GF-D8 (cell line): ENCODE measurements around the gene SKAP2.

Source experiments
- DNase-seq: peaks from one replicate; lab custom pipeline; 2025; lab: John Stamatoyannopoulos, UW

SKAP2 gene

DNA sequence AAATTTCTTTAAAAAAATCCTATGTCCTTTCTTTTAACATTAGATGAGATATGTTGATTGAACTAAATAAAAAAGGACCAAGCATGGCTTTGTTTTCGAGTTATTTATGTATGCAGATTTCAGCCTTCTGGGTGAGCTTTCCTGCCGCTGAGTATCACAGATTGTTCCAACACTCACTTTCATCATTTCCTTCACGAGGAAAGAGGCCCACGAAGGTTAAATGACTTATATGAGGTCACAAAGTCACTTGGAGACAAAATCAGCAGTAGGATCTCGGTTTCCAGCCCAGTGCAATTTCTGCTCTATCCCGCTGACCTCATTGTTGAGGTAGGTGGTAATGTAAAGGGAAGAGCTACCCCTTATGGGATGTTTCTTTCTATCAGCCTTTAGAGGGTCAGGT is 226.8 kb downstream of the SKAP2 start:
- DNase-seq = no peak

DNA sequence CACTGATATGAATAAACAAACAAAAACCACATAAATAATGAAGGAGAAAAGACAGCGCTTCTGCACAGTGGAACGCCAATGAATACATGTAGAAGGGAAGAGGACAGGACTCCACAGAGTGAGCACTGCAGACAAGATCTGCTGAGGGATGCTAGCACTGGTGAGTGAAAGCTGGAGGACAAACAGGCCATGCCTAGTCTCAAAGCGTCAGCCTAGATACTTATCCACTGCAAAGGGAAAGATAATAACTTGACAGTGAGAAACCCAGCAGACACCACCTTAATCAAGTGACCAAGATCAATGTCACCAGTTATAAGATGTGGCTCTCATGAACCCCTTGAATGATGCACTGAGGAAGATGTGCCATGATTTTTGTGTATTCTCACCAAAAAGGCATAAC is 227.6 kb downstream of the SKAP2 start:
- no peak for DNase-seq

DNA sequence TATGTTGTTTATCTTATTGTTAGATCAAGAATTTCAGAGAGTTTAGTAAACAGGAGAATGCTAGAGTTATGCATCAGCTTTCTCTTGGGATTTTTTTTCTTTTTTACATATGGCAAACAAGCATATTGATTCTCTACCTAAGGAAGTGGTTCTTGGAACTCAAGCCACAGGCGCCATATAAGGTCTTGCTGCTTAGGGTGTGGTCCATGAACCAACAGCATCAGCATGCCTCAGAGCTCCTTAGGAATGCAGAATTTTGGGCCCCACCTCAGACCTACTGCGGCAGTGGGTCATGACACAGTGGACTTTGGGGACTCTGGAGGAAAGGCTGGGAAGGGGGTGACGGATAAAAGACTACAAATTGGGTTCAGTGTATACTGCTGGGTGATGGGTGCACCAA is 230.8 kb downstream of the SKAP2 start:
- no peak for DNase-seq

DNA sequence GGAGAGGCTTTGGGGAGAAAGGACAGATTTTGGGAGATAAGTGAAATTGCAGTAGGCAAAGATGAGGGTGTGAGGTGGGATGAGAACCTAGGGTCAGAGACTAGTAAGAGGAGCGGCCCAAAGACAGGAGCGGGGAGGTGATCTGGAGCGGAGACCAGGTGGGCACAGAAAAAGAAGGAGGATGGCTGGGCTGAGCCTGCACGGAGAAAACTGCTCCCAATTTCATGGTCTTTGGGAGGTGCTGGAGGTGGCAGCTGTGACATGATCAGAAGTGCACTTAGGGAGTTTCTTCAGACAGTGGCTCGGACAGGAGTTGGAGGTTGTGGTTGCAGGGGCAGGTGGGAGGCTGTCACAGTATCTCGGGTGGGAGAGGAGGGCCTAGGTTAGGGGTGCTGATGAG is 232.8 kb downstream of the SKAP2 start:
- DNase-seq = no peak

DNA sequence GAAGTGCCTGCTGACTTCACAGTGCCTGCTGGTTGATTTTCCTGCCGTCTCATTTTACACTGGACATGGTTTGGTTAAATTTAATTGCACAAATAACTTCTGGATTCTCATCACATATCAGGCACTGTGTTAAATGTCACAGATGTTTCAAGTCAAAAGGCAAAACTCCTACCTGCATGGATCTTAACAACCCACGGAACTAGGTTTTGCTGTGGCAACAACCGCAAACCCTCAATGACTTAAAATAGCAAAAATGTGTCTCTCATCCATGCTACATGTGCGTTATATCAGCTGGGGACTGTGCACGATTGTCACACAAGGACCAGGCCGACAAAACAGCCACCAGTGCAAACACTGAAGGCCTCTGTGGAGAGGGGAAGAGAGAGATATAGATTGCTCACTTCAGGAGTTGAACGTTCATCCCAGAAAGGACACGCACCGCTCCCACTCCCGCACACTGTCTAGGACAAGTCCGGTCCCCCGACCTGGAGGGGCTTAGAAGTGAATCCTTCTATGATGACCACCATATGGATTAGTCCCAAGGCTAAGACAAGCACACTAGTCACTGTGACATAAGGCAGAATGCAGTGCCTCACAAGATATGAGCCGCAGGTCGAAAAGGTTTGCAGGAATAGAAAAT is 233.3 kb downstream of the SKAP2 start:
- no peak for DNase-seq

DNA sequence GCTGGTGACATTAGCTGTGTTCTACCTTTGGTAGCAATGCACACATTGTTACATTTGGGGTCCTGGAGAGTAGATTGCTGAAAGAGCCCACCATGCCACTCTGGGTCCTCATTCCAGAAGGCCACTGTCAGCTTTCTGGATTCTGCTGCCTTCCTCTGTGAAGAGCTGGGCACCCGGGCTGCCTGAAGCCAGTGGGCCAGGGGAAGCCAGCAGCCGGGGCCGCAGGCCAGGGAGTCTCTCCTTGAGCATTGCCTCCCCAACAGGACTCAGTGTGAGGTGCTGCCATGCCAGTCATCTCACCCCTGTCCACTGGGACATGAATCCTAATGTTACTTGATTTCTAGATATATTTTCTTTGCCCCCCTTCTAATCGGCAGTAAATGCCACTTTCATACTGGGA is 234.0 kb downstream of the SKAP2 start:
- DNase-seq = no peak

DNA sequence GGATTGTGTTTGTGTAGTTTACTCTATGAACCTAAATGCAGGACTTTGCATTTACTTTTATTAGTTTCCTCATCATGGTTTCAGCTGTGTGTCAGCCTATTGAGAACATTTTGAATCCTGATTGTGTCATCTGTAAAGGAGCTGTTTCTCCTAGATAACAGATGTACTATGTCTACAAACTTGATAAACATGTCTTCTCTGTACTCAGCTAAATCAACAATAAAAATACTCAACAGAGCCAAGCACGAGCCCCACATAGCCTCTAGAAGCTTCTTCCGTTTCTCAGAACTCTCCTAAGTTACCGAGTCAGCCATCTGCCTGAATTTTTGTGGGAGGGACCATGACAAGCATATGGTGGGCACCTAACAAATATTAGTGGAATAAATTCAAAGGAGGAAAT is 234.7 kb downstream of the SKAP2 start:
- DNase-seq = no peak

DNA sequence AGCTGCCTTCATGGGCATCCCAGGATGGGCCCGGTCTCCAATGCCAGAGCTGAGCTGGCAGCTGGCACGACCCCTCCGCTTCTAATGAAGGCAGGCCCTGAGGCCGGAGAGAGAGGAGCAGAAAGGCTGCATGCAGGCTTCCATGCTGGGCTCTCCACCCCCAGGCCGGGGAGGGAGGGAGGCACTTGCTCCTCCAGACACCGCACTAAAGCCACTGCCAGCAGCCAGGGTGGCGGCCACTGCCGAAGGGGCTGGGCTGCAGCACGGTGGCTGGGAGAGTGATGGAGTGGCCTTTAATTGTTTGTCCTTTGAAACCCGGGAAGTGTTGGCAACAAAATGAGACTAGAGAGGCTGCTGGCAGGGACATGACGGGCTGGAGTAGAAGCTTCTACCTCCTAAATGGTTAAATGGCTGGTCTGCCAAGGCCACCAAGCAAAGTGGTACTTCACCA is 236.5 kb downstream of the SKAP2 start:
- DNase-seq = no peak

DNA sequence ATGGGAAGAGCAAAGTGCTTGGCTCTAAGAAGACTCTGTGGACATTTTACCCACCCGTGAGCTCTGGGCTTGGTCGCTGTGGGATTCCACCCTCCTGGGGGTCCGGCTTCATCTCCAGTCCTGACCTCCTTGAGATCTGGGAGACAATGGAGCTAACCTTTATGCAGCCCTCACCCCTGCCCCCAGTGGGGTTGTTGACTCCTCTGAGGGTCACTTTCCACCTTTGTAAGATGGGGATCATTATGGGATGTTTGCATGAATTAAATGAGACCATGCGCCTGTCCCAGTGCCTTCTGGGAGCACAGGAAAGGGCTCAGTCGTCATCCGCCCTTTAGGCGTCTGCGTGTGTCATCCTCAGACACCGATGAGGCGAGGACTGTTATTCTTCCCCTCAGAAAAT is 237.2 kb downstream of the SKAP2 start:
- no peak for DNase-seq

DNA sequence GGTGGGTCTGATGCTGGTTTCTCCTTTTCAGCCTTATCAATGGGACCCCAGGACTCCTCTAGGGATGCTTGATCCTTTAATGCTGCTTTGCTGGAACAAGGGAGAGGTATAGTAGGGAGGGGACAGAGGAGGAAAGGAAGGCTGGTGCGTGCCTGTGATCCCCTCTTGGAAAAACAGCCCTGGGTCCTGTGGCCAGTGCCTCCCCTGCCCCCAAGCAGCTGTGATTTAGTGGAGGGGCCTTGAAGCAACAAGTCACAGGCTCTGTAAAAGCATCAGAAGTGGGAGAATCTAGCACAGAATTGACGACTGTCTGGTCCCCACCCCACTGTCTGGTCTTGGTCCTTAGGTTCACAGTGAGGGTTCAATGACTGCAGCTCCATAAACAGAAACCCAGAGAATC is 237.7 kb downstream of the SKAP2 start:
- no peak for DNase-seq

DNA sequence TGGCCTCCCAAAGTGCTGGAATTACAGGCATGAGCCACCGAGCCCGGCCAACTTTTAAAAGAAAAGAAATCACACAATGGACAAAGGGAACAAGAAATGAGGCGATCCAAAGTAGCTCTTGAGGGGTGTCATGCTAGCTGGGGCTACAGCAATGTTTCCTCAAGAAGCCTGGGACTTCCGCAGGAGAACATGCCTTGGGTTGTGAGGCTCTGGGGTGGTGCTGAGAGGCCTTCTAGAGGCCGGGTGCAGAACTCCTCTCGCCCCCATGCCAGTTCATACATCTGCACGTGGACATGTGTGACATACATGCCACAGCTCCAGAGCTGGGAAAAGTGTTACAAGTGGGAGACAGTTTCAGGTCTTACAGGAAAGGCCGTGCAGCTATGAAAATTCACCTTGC is 238.2 kb downstream of the SKAP2 start:
- DNase-seq = no peak

DNA sequence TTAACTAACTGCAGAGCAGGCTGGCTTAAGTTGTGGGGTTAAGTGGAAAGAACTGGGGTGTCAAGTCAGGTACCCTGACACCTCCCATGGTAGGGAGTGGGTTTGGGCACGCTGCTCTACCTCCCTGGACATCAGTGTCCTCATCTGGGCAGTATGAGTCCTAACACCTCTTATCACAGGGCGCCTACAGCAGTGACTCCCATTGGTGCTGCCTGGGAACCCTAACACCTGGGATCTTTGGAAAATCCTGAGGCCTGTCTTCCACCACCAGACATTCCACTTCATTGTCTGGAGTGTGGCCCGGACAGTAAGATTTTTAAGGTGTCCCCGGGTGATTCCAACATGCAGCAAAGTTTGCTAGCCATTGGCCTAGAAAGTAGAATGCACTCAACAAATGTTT is 239.1 kb downstream of the SKAP2 start:
- DNase-seq = no peak

DNA sequence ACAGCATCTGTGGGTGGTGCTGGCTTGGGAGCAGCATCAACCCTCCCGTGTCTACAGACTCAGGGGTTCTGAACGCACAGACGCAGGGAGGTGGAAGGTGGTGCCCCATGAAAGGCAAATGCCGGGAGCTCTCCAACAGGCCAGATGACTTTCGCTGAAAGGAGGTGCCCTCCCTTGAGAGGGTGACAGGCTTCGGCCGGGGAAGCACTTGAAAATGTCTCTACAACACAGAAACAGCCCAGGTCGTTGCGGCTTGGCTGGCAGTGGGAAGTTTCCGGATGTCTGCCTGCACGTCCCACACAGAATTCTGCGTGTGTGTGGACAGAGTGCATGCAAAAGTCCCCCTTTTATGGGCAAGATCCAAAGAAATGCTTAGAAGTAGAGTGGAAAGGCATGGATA is 239.6 kb downstream of the SKAP2 start:
- no peak for DNase-seq

DNA sequence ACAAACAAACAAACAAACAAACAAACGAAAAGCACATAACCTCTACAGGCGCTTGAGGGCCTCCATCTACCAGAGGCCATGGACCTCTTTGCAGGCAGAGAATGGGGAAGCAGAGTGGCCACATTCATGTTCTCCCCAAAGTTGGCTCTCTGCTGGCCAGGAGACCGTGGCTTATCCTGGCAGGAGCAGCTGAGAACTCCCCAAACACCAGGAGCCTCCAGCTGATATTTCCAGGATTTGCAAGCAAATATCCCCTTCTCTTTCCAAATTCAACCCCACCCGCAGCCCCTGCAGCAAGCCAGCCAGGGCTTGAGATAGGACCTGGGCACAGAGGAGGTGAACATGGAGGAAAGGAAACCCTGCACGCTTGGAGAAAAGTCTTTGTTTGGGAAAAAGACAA is 240.0 kb downstream of the SKAP2 start:
- no peak for DNase-seq

DNA sequence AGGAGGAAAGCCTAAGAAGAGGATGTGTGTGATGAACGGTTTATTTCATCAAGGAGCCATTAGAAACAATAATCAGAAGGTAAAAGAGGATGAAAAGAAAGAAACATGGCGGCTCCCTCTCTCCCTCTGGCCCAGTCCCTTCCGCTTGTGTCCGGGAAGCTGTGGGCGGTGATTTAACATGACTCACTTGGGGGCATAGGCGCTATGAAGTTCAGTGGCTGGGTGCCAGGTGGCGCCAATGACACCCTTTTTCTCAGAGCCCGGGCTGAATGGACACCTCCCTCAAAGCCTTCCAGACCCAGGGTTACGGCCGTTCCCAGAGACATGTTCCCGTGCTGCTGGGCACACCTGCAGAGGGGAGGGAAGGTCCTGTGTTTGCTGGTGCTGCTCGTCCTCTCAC is 244.0 kb downstream of the SKAP2 start:
- DNase-seq = no peak

DNA sequence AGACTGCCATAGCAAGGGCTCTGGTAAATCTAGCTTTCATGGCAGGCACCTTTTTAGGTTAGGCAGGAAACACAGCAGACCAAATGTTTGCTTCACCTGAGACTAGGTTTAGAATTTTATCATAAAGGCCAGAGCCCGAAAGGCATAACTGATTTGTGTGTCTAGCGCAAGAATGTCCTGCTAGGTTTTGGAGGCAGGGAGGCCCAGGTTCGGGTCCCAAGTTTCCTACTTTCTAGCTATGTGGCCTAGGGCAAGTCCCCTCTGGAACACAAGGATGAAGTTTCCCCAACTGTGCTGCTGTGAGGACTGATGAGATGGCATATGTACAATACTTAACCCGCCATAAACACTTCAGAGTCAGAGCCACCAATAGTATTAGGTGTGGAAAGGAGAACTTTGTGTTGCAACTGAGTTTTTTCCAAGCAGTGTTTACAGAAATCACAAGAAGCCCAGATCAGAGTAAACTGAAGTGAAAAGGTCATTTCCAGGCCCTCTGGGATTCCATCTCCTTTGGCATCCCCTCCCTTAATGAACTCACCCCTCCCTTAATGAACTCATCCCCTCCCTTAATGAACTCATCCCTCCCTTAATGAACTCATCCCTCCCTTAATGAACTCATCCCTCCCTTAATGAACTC is 244.9 kb downstream of the SKAP2 start:
- DNase-seq = no peak

DNA sequence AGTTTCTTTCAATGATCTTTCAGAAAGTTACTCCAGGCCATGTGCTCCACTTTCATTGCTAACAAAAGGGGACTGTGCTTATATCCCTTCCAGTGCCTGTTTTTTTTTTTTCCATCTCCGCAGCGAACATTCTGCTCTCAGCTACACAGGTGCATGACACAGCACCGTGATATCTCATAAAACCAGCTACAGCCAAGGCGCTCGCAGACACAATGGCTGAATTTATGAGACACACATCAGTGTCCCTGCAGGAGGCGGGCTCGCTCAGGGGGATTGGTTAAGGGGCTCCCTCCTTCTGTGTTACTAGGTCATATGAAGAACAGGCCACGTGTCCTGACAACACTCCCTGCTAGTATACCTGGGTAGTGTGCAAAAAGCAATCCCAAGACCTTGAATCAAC is 245.5 kb downstream of the SKAP2 start:
- DNase-seq = no peak

DNA sequence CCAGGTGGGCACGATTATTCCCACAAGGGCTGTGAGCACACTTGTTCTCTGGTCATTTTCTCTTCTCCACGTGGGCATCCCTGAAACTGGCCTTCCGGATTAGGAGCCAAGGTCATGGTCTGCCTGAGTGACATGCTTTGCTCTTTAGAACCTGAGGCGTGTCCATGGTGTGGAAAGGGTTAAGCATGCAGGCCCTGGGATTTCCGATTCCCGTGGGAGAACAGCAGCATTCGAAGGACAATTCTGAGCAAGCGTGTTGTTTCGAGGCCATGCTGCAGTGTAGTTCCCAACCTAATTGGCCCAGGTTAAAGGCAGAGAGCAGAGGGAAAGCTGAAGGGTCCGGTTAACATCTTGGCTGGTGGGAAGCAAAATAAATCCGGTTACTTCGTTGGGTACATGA is 245.9 kb downstream of the SKAP2 start:
- DNase-seq = no peak
